Measurements from ENCODE around the gene SEMG2.

Gene SEMG2

DNA sequence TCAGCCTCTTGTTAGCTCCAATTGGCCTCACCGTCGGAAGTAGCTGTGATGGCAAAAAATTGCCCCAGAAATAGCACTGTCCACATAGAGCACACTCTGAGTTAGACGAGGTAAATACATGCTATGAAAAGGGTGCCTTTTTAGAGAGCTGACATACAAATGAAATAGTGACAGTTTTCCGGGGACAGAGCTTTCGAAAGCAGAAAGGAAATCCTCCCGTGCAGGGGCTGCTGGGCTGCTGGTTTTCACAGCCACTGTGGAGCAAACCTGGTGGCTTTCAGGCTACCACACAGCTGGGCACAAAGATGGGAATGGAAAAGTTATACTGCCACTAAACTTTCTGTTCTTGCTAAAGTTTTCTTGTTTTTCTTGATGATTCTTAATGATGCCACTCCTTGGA lies 24.9 kb downstream of the SEMG2 start:
- H2BK5ac ChIP-seq (ENCODE audit: low read depth, low read length, poor library complexity), result no peak overlapping the region
- no peaks in the 10 kb centered on the region for H3K79me2 ChIP-seq (ENCODE audit: control insufficient read depth, insufficient read depth, low read length, poor library complexity)
- H3K23ac ChIP-seq (ENCODE audit: low read length), result no peak overlapping the region
- no peak overlapping the region for H3K4ac ChIP-seq (ENCODE audit: low read depth, low read length)
- no peak overlapping the region for H3K18ac ChIP-seq (ENCODE audit: low read length)
- DNase-seq, result no peak
- H2AFZ ChIP-seq (ENCODE audit: insufficient read depth, low read length, poor library complexity), result no peak overlapping the region
- H3K4me2 ChIP-seq (ENCODE audit: low read length), result no peak overlapping the region
- no peak overlapping the region for H2BK120ac ChIP-seq (ENCODE audit: insufficient read depth, low read length, poor library complexity)
- no peak overlapping the region for H3K4me3 ChIP-seq (ENCODE audit: low read depth, low read length)
- no peaks in the 10 kb centered on the region for H3K27me3 ChIP-seq (ENCODE audit: insufficient read depth, low read length)
- no peak overlapping the region for H3K27ac ChIP-seq (ENCODE audit: low read depth, low read length)
- no peak overlapping the region for H4K8ac ChIP-seq (ENCODE audit: low read depth, low read length)
- H3K9me3 ChIP-seq (ENCODE audit: insufficient read depth, low read depth, low read length), result no peaks in the 10 kb centered on the region
- no peak overlapping the region for H2AK5ac ChIP-seq (ENCODE audit: low read length)
- H2BK12ac ChIP-seq (ENCODE audit: low read length), result no peak overlapping the region
- no peak overlapping the region for H4K91ac ChIP-seq (ENCODE audit: low read depth, low read length)
- no peaks in the 10 kb centered on the region for H3K36me3 ChIP-seq (ENCODE audit: control insufficient read depth in 1 of 2, insufficient read depth in 2 of 2, low read length in 2 of 2)
- no peak overlapping the region for H3K9ac ChIP-seq (ENCODE audit: low read length)
- WGBS (ENCODE audit: extremely low coverage, insufficient coverage, insufficient read length), result no CpG with 5 or more reads among the region's 6 CpGs
- H3K14ac ChIP-seq (ENCODE audit: low read length), result no peak overlapping the region
- H3K4me1 ChIP-seq (ENCODE audit: control insufficient read depth in 1 of 2, insufficient read depth in 2 of 2, low read length in 2 of 2), result no peaks in the 10 kb centered on the region
- no peaks in the 10 kb centered on the region for H3K79me1 ChIP-seq (ENCODE audit: low read length)
- no peak overlapping the region for H4K12ac ChIP-seq (ENCODE audit: low read depth, low read length)

GRCh38 chr20:45247865-45248264 lies 26.7 kb downstream of the SEMG2 start:
- no peak for DNase-seq
- Histone ChIP-seq H2AFZ (ENCODE audit: insufficient read depth, low read length, poor library complexity) (no peak overlapping the region), H3K4ac (ENCODE audit: low read depth, low read length) (no peak overlapping the region), H2BK120ac (ENCODE audit: insufficient read depth, low read length, poor library complexity) (no peak overlapping the region), H3K79me2 (ENCODE audit: control insufficient read depth, insufficient read depth, low read length, poor library complexity) (no peaks in the 10 kb centered on the region), H3K4me1 (ENCODE audit: control insufficient read depth in 1 of 2, insufficient read depth in 2 of 2, low read length in 2 of 2) (no peaks in the 10 kb centered on the region), H4K12ac (ENCODE audit: low read depth, low read length) (no peak overlapping the region), H2BK5ac (ENCODE audit: low read depth, low read length, poor library complexity) (no peak overlapping the region), H4K91ac (ENCODE audit: low read depth, low read length) (no peak overlapping the region), H2AK5ac (ENCODE audit: low read length) (no peak overlapping the region), H3K79me1 (ENCODE audit: low read length) (no peaks in the 10 kb centered on the region), H3K4me2 (ENCODE audit: low read length) (no peak overlapping the region), H3K9me3 (ENCODE audit: insufficient read depth, low read depth, low read length) (no peaks in the 10 kb centered on the region), H3K18ac (ENCODE audit: low read length) (no peak overlapping the region), H3K4me3 (ENCODE audit: low read depth, low read length) (no peak overlapping the region), H2BK12ac (ENCODE audit: low read length) (no peak overlapping the region), H4K8ac (ENCODE audit: low read depth, low read length) (no peak overlapping the region), H3K23ac (ENCODE audit: low read length) (no peak overlapping the region), H3K14ac (ENCODE audit: low read length) (no peak overlapping the region), H3K36me3 (ENCODE audit: control insufficient read depth in 1 of 2, insufficient read depth in 2 of 2, low read length in 2 of 2) (no peaks in the 10 kb centered on the region), H3K27ac (ENCODE audit: low read depth, low read length) (no peak overlapping the region), H3K9ac (ENCODE audit: low read length) (no peak overlapping the region), H3K27me3 (ENCODE audit: insufficient read depth, low read length) (no peaks in the 10 kb centered on the region)
- no CpG with 5 or more reads among the region's 1 CpG for WGBS (ENCODE audit: extremely low coverage, insufficient coverage, insufficient read length)

GRCh38 chr20:45248609-45249008 lies 27.4 kb downstream of the SEMG2 start:
- Histone ChIP-seq H3K27me3 (ENCODE audit: insufficient read depth, low read length) (no peaks in the 10 kb centered on the region), H3K79me1 (ENCODE audit: low read length) (no peaks in the 10 kb centered on the region), H2AK5ac (ENCODE audit: low read length) (no peak overlapping the region), H3K23ac (ENCODE audit: low read length) (no peak overlapping the region), H3K9me3 (ENCODE audit: insufficient read depth, low read depth, low read length) (no peaks in the 10 kb centered on the region), H3K9ac (ENCODE audit: low read length) (no peak overlapping the region), H3K4me3 (ENCODE audit: low read depth, low read length) (no peak overlapping the region), H3K18ac (ENCODE audit: low read length) (no peak overlapping the region), H3K27ac (ENCODE audit: low read depth, low read length) (no peak overlapping the region), H3K4me1 (ENCODE audit: control insufficient read depth in 1 of 2, insufficient read depth in 2 of 2, low read length in 2 of 2) (no peaks in the 10 kb centered on the region), H3K4me2 (ENCODE audit: low read length) (no peak overlapping the region), H4K8ac (ENCODE audit: low read depth, low read length) (no peak overlapping the region), H4K12ac (ENCODE audit: low read depth, low read length) (no peak overlapping the region), H3K79me2 (ENCODE audit: control insufficient read depth, insufficient read depth, low read length, poor library complexity) (no peaks in the 10 kb centered on the region), H3K14ac (ENCODE audit: low read length) (no peak overlapping the region), H3K4ac (ENCODE audit: low read depth, low read length) (no peak overlapping the region), H2AFZ (ENCODE audit: insufficient read depth, low read length, poor library complexity) (no peak overlapping the region), H3K36me3 (ENCODE audit: control insufficient read depth in 1 of 2, insufficient read depth in 2 of 2, low read length in 2 of 2) (no peaks in the 10 kb centered on the region), H2BK12ac (ENCODE audit: low read length) (no peak overlapping the region), H2BK120ac (ENCODE audit: insufficient read depth, low read length, poor library complexity) (no peak overlapping the region), H4K91ac (ENCODE audit: low read depth, low read length) (no peak overlapping the region), H2BK5ac (ENCODE audit: low read depth, low read length, poor library complexity) (no peak overlapping the region)
- no peak for DNase-seq

DNA sequence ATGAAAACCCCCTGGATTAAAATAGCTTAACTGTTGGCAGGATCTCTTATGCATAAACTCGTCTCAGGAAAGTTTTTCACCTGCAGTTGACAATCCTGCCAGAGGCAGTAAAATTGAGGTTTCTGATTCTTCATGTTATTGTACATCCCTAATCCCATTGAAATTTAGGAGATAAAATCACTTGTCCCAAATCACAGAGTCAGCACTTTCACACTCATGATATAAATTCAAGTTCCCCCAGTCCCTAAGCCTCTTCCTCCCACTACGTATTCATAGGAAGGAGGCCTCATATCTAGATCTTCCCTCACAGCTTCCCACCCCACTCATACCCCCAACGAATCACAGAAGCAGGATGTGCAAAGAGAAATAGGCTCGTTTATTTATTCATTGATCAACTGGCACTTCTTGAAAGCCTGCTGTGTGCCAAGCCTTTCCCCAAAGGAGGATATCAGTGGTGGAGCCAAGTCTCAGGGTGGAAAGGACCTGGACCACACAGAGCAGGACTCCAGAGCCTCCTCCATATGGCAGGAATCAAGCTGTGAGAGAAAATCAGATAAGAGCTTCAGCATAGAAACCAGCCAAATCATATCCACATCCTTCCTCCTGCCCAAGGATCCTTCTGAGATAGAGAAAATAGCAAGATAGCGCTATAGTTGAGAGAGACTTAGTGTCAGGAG lies 30.8 kb downstream of the SEMG2 start:
- Histone ChIP-seq H3K27me3 (ENCODE audit: insufficient read depth, low read length) (no peaks in the 10 kb centered on the region), H3K9ac (ENCODE audit: low read length) (no peak overlapping the region), H3K14ac (ENCODE audit: low read length) (no peak overlapping the region), H3K4me1 (ENCODE audit: control insufficient read depth in 1 of 2, insufficient read depth in 2 of 2, low read length in 2 of 2) (no peaks in the 10 kb centered on the region), H3K4ac (ENCODE audit: low read depth, low read length) (no peak overlapping the region), H4K91ac (ENCODE audit: low read depth, low read length) (no peak overlapping the region), H4K8ac (ENCODE audit: low read depth, low read length) (no peak overlapping the region), H2BK120ac (ENCODE audit: insufficient read depth, low read length, poor library complexity) (no peak overlapping the region), H4K12ac (ENCODE audit: low read depth, low read length) (no peak overlapping the region), H2BK5ac (ENCODE audit: low read depth, low read length, poor library complexity) (no peak overlapping the region), H2BK12ac (ENCODE audit: low read length) (no peak overlapping the region), H3K23ac (ENCODE audit: low read length) (no peak overlapping the region), H2AK5ac (ENCODE audit: low read length) (no peak overlapping the region), H3K4me2 (ENCODE audit: low read length) (no peak overlapping the region), H3K27ac (ENCODE audit: low read depth, low read length) (no peak overlapping the region), H3K18ac (ENCODE audit: low read length) (no peak overlapping the region), H3K79me1 (ENCODE audit: low read length) (no peaks in the 10 kb centered on the region), H3K79me2 (ENCODE audit: control insufficient read depth, insufficient read depth, low read length, poor library complexity) (no peaks in the 10 kb centered on the region), H3K36me3 (ENCODE audit: control insufficient read depth in 1 of 2, insufficient read depth in 2 of 2, low read length in 2 of 2) (no peaks in the 10 kb centered on the region), H3K9me3 (ENCODE audit: insufficient read depth, low read depth, low read length) (no peaks in the 10 kb centered on the region), H2AFZ (ENCODE audit: insufficient read depth, low read length, poor library complexity) (no peak overlapping the region), H3K4me3 (ENCODE audit: low read depth, low read length) (no peak overlapping the region)
- WGBS (ENCODE audit: extremely low coverage, insufficient coverage, insufficient read length), result no CpG with 5 or more reads among the region's 5 CpGs
- no peak for DNase-seq

All from trophoblast cell (in vitro differentiated cells and primary cell).